ENCODE results near the gene WASHC4.

DNA sequence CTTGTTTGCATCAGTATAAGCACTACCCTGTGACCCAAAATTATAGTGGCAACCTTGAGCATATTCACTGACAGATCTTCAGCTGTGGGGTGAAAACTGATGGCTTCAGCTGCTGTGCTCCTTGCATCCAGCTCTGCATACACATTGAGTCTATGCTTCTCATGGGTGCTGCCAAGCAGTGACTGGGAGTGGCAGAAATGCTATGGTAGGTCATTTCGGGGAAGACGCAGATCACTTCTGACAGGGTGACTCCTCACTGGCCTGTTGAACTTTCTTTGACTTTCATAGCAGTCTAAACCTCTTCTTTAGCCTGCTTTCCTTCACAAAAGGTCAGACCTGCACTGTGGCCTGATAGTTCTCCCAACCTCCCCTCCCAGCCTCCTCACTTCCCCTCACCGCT, 17.7 kb upstream of the WASHC4 start:
- TF ChIP-seq, protein P1, sequence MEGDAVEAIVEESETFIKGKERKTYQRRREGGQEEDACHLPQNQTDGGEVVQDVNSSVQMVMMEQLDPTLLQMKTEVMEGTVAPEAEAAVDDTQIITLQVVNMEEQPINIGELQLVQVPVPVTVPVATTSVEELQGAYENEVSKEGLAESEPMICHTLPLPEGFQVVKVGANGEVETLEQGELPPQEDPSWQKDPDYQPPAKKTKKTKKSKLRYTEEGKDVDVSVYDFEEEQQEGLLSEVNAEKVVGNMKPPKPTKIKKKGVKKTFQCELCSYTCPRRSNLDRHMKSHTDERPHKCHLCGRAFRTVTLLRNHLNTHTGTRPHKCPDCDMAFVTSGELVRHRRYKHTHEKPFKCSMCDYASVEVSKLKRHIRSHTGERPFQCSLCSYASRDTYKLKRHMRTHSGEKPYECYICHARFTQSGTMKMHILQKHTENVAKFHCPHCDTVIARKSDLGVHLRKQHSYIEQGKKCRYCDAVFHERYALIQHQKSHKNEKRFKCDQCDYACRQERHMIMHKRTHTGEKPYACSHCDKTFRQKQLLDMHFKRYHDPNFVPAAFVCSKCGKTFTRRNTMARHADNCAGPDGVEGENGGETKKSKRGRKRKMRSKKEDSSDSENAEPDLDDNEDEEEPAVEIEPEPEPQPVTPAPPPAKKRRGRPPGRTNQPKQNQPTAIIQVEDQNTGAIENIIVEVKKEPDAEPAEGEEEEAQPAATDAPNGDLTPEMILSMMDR (conservative IDR thresholded peaks at IDR 0.05; ENCODE audit: low read length) = no peak
- TF ChIP-seq EZH2phosphoT487 (IDR thresholded peaks at IDR 0.05; ENCODE audit: borderline replicate concordance) = no peak
